Glutamatergic neuron (in vitro differentiated cells): Measurements from ENCODE around the gene LMX1B. TPM values are rescaled to one million over a fixed set of nuclear protein-coding genes. Genes with fewer than 3 reads are reported as not detected.

Source experiments
- DNase-seq: peaks from one replicate; pipeline ENCODE4 v3.0.0; 2022
- H3K27ac Mint-ChIP-seq: one replicate; pipeline ENCODE4 v1.8.0; 2020; ENCODE audit warnings: mild to moderate bottlenecking, mixed read lengths, inconsistent platforms; ENCODE audit not compliant: unreplicated experiment
- H3K27me3 Mint-ChIP-seq: one replicate; pipeline ENCODE4 v1.8.0; 2020; ENCODE audit warnings: mild to moderate bottlenecking, moderate library complexity, mixed read lengths, inconsistent platforms; ENCODE audit not compliant: unreplicated experiment
- H3K36me3 Mint-ChIP-seq: one replicate; pipeline ENCODE4 v1.8.0; 2020; ENCODE audit warnings: mild to moderate bottlenecking, mixed read lengths, inconsistent platforms; ENCODE audit not compliant: unreplicated experiment
- H3K4me1 Mint-ChIP-seq: one replicate; pipeline ENCODE4 v1.8.0; 2020; ENCODE audit warnings: mild to moderate bottlenecking, low read depth, mixed read lengths, inconsistent platforms; ENCODE audit not compliant: unreplicated experiment
- H3K4me3 Mint-ChIP-seq: one replicate; pipeline ENCODE4 v1.8.0; 2020; ENCODE audit warnings: mild to moderate bottlenecking, mixed read lengths, inconsistent platforms; ENCODE audit not compliant: unreplicated experiment
- H3K9me3 Mint-ChIP-seq: one replicate; pipeline ENCODE4 v1.8.0; 2020; ENCODE audit warnings: mild to moderate bottlenecking, moderate library complexity, mixed read lengths, inconsistent platforms; ENCODE audit not compliant: unreplicated experiment
- total RNA-seq: library from RNA; stranded (reverse); fragmentation: NEBNext Ultra II Directional; extraction: Animal tissue kit (Norgen Biotek cat#: 25700); gene quantifications from one replicate; pipeline ENCODE4 v1.2.1, GENCODE V29; 2021; ENCODE audit not compliant: unreplicated experiment
- TF ChIP-seq, protein P1 (sequence below): fragments of 200-600 bp; sonication (generic); IDR thresholded peaks from one replicate; pipeline ENCODE4 v1.5.0; 2021; ENCODE audit not compliant: partially characterized antibody, unreplicated experiment

Gene LMX1B
- total RNA-seq, 1 donor from 2014 or later, result 0.27 TPM

DNA sequence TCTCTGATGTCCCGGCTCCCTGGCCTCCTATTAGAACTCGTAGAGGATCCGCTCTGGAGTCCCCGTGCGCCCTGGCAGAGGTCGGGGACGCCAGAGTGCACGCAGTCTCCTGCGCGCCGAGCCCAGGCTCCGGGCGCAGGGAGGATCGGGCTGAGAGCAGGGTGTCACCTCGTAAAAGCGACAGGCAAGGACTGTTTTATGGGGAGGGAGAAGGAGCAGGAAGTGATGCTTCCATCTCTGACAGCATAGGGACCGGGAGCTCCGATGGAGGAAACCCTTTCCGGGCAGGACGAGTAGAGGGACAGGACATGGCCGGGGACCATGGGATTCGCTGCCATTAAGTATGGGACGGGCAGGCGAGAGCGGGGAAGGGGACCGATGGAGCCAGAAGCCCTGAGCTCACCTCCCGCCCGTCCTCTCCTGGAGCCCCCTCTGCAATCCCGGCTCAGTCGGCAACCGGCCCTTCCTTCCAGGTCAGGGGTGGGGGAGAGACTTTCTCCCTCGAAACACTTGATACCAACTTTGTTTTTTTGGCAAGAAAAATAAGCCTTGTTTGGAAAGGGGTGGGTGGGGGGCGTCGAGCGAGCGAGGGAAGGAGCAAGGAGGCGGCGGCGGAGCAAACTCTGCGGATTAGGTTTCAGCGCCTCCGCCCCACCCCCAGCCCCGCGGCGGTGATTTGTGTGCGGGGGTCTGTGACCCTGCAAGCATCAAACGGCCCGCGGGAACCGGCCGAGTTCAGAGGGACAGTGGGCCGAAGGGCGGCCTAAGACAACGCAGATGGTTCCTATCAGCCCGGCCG is 12.6 kb downstream of the LMX1B start:
- TF ChIP-seq, protein P1, sequence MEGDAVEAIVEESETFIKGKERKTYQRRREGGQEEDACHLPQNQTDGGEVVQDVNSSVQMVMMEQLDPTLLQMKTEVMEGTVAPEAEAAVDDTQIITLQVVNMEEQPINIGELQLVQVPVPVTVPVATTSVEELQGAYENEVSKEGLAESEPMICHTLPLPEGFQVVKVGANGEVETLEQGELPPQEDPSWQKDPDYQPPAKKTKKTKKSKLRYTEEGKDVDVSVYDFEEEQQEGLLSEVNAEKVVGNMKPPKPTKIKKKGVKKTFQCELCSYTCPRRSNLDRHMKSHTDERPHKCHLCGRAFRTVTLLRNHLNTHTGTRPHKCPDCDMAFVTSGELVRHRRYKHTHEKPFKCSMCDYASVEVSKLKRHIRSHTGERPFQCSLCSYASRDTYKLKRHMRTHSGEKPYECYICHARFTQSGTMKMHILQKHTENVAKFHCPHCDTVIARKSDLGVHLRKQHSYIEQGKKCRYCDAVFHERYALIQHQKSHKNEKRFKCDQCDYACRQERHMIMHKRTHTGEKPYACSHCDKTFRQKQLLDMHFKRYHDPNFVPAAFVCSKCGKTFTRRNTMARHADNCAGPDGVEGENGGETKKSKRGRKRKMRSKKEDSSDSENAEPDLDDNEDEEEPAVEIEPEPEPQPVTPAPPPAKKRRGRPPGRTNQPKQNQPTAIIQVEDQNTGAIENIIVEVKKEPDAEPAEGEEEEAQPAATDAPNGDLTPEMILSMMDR, result no peak
- Mint-ChIP-seq H3K4me1 (peaks cover 17% of the 10 kb centered on the region), H3K9me3 (peaks cover 5% of the 10 kb centered on the region), H3K4me3 (peak overlapping the region; percentile 72), H3K36me3 (no peaks in the 10 kb centered on the region), H3K27ac (no peak overlapping the region), H3K27me3 (peaks cover 33% of the 10 kb centered on the region)
- no peak for DNase-seq

DNA sequence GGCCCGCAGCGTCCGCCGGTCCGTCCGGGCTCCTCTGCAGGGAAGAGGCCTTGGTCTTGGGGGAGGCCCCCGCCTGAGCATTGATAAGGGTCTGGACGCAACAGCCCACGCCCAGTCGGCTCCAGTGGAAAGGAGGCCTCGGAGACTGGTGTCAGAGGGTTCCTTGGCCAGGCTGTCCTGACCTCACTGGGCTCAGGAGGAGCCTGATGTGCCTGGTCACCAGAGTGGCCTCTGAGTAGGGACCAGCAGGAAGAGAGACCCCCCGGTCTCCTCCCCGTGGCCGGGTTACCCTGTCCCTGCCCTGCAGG is 13.2 kb downstream of the LMX1B start:
- Mint-ChIP-seq H3K27me3 (peaks cover 29% of the 10 kb centered on the region), H3K36me3 (no peaks in the 10 kb centered on the region), H3K9me3 (peaks cover 5% of the 10 kb centered on the region), H3K4me3 (no peak overlapping the region), H3K4me1 (peaks cover 14% of the 10 kb centered on the region), H3K27ac (no peak overlapping the region)
- no peak for DNase-seq
- TF ChIP-seq, protein P1, result no peak

DNA sequence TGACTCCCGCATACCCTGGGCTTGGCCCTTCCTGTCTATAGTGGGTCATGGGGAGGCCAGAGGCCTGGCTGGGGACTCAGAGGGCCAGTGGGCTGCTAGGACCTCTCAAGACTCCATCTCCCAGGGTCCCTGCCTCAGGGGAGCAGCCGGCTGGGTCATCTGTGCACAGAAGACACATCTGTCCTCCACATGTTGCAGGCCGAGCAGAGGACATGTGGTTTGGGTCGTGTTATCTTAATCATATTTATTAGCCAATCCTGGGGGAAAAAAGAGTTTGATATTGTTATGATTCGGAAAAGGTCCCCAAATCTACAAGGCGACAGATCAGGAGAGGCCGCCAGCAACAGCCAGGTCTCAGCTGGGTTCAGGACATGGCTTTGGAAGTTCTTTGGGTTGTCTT is 14.4 kb downstream of the LMX1B start:
- TF ChIP-seq, protein P1, result no peak
- no peak for DNase-seq
- Mint-ChIP-seq H3K36me3 (no peaks in the 10 kb centered on the region), H3K27me3 (peaks cover 20% of the 10 kb centered on the region), H3K4me3 (peak overlapping the region; percentile 20), H3K4me1 (peaks cover 12% of the 10 kb centered on the region), H3K9me3 (peaks cover 5% of the 10 kb centered on the region), H3K27ac (peak overlapping the region; percentile 59)

DNA sequence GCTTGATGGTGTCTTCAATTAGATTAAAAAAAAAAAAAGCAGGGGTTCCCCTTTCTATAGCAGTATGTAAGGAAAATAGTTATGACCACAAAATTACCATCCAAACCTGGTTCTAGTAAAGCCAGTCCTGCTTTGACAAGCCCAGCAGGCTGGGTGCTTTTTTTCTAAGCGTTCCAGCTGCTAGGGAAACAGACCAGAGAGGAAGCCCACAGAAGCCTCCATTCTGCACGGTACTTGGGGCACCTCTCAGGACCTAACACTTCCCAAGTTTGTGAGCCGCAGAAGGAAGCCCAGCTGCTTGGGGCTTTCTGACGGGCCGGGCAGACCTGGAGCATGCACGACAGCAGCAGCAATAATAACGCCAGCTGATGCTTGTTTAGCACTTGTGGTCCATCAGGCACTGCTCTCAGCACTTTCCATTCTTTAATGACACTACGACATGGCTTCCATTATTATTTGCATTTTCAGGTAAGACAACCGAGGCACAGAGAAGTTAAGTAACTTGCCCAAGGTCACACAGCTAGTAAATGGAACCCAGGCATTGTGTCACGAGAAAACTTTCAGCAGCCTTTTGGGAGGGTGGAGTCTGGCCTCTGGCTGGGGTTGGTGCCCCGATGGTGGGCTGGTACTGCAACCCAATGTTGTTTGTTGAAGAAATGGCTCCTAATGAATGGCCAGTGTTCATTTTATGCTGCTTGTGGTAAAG is 15.4 kb downstream of the LMX1B start:
- TF ChIP-seq, protein P1, result no peak
- Mint-ChIP-seq H3K4me3 (no peak overlapping the region), H3K27ac (no peak overlapping the region), H3K36me3 (no peaks in the 10 kb centered on the region), H3K27me3 (peaks cover 17% of the 10 kb centered on the region), H3K9me3 (peaks cover 5% of the 10 kb centered on the region), H3K4me1 (peaks cover 12% of the 10 kb centered on the region)
- DNase-seq, result no peak

DNA sequence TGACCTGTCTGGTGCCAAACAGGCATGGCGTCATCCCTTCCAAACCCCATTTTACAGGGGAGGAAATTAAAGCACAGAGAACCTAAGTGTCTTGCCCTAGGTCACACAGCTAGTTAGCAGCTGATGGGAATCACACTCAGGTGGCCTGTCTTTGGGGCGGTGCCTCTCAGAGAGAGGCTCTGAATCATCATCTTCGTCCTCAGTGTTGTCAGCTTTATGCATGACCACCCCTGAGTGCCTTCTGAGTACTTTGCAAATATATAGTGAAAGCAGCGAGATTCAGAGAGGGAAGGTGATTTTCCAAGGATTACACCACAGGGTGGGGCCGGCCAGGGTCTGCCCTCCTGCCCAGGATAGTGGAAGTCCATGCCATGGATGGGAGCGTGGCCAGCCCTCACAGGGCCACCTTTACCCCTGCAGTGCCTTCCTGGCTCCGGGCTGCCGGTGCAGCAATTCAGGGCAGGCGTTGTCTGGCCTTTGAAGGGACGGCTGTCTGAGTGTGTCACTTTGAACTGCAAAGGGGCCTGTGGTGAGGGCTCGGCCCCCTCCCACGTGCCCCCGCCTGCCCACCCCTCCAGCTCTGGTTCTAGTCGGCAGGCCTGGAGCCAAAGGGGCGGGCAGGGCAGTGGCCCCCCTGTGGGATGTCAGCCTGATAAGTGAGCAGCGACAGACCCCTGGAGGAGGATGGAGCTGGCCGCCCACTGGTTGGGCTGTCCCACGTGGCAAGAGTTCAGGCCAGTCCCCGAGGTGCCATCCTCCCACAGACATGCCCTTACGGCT is 16.9 kb downstream of the LMX1B start:
- Mint-ChIP-seq H3K4me3 (no peak overlapping the region), H3K27me3 (peaks cover 14% of the 10 kb centered on the region), H3K36me3 (no peaks in the 10 kb centered on the region), H3K9me3 (peaks cover 5% of the 10 kb centered on the region), H3K4me1 (peaks cover 12% of the 10 kb centered on the region), H3K27ac (no peak overlapping the region)
- TF ChIP-seq, protein P1, result no peak
- no peak for DNase-seq
